ENCODE results near the gene MX1.

The MX1 gene

GRCh38 chr21:41497008-41497407, 71.0 kb downstream of the MX1 start:
- Mint-ChIP-seq H3K36me3 (ENCODE audit: low read depth) (no peaks in the 10 kb centered on the region), H3K9me3 (no peaks in the 10 kb centered on the region), H3K27ac (no peak overlapping the region), H3K27me3 (peaks cover 11% of the 10 kb centered on the region), H3K4me1 (no peaks in the 10 kb centered on the region), H3K4me3 (no peak overlapping the region)
- DNase-seq (no peak), ATAC-seq (no peak)

GRCh38 chr21:41497788-41498187, 71.7 kb downstream of the MX1 start:
- Mint-ChIP-seq H3K27me3 (peaks cover 11% of the 10 kb centered on the region), H3K27ac (no peak overlapping the region), H3K36me3 (ENCODE audit: low read depth) (no peaks in the 10 kb centered on the region), H3K4me3 (no peak overlapping the region), H3K9me3 (no peaks in the 10 kb centered on the region), H3K4me1 (no peaks in the 10 kb centered on the region)
- ATAC-seq (no peak), DNase-seq (no peak)

GRCh38 chr21:41499920-41500319, 73.9 kb downstream of the MX1 start:
- Mint-ChIP-seq H3K27ac (no peak overlapping the region), H3K4me1 (no peaks in the 10 kb centered on the region), H3K9me3 (no peaks in the 10 kb centered on the region), H3K36me3 (ENCODE audit: low read depth) (no peaks in the 10 kb centered on the region), H3K27me3 (peaks cover 13% of the 10 kb centered on the region), H3K4me3 (no peak overlapping the region)
- no peak for DNase-seq
- ATAC-seq, result no peak

DNA sequence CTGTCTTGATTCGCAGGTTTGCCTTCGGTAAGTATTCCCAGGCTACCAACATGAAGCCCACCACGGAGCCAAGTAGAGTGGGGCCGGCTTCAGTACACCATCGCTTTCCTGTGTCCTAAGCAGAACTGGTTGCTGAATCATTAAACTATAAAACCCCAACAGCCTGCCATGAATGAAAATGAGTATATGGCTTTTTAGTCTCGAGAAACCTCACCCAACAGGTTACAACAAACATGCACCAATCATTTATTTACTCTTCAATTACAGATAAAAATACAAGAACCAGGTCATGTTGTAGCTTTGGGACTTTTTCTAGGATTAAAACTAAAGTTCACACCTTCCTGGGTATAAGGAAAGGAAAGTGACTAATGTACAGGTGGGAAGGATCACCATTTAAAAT, 74.3 kb downstream of the MX1 start:
- Mint-ChIP-seq H3K27me3 (peaks cover 13% of the 10 kb centered on the region), H3K27ac (no peak overlapping the region), H3K4me3 (no peak overlapping the region), H3K36me3 (ENCODE audit: low read depth) (no peaks in the 10 kb centered on the region), H3K9me3 (no peaks in the 10 kb centered on the region), H3K4me1 (no peaks in the 10 kb centered on the region)
- DNase-seq (no peak), ATAC-seq (no peak)

DNA sequence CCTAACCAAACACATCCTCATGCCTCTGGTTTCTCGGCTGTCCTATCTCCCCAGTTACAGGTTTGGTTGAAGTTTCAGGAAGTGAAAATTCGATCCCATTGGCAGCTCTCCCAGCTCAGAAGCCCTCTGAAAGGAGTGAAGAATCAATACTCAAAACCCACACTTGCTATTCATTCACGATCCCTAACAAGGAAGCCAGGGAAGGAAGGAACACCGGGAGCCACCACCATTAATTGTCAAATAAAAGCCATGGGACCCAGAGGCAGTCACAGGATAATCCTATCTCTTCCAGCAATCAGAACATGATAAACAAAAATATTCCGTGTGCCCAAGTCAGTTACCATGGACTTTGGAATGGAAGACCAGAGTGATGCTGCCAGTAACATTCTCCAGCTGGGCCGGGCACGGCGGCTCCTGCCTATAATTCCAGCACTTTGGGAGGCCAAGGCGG, 74.9 kb downstream of the MX1 start:
- DNase-seq (no peak), ATAC-seq (no peak)
- no peaks in the 10 kb centered on the region for H3K36me3 Mint-ChIP-seq (ENCODE audit: low read depth)
- H3K27ac Mint-ChIP-seq, result no peak overlapping the region
- peaks cover 17% of the 10 kb centered on the region for H3K27me3 Mint-ChIP-seq
- no peaks in the 10 kb centered on the region for H3K4me1 Mint-ChIP-seq
- H3K4me3 Mint-ChIP-seq, result no peak overlapping the region
- no peaks in the 10 kb centered on the region for H3K9me3 Mint-ChIP-seq

- Mint-ChIP-seq H3K4me3 (no peak overlapping the region), H3K27me3 (peaks cover 25% of the 10 kb centered on the region), H3K9me3 (no peaks in the 10 kb centered on the region), H3K36me3 (ENCODE audit: low read depth) (no peaks in the 10 kb centered on the region), H3K4me1 (no peaks in the 10 kb centered on the region), H3K27ac (no peak overlapping the region)
- no peak for DNase-seq
- ATAC-seq, result no peak
These were observed 75.9 kb downstream of the MX1 start for GRCh38 chr21:41501919-41502318.

DNA sequence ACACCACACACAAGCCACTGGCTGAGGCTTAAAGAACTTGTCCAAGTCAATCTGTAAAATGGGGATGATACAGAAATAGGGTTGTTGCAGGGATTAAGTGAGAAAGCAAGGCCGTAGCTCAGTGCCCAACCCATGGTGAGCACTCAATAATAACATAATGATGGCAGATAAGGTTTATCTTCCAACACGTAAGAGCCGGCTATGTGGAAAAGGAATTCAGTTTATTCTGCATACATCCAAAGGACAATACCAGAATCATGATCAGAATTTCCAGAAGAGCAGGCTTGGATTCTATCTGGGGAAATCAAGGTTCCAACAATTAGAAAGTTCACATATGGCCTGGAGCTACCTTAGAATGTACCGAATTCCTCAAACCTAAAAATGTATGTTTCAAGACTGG, 77.3 kb downstream of the MX1 start:
- no peaks in the 10 kb centered on the region for H3K4me1 Mint-ChIP-seq
- H3K4me3 Mint-ChIP-seq, result no peak overlapping the region
- H3K36me3 Mint-ChIP-seq (ENCODE audit: low read depth), result no peaks in the 10 kb centered on the region
- no peaks in the 10 kb centered on the region for H3K9me3 Mint-ChIP-seq
- no peak overlapping the region for H3K27ac Mint-ChIP-seq
- ATAC-seq (no peak), DNase-seq (no peak)
- peaks cover 29% of the 10 kb centered on the region for H3K27me3 Mint-ChIP-seq

- Mint-ChIP-seq H3K9me3 (no peaks in the 10 kb centered on the region), H3K27ac (no peak overlapping the region), H3K4me1 (peaks cover under 1% of the 10 kb centered on the region), H3K36me3 (ENCODE audit: low read depth) (no peaks in the 10 kb centered on the region), H3K4me3 (no peak overlapping the region), H3K27me3 (peaks cover 34% of the 10 kb centered on the region)
- DNase-seq (no peak), ATAC-seq (no peak)
These were observed 78.0 kb downstream of the MX1 start for GRCh38 chr21:41504030-41504429.

DNA sequence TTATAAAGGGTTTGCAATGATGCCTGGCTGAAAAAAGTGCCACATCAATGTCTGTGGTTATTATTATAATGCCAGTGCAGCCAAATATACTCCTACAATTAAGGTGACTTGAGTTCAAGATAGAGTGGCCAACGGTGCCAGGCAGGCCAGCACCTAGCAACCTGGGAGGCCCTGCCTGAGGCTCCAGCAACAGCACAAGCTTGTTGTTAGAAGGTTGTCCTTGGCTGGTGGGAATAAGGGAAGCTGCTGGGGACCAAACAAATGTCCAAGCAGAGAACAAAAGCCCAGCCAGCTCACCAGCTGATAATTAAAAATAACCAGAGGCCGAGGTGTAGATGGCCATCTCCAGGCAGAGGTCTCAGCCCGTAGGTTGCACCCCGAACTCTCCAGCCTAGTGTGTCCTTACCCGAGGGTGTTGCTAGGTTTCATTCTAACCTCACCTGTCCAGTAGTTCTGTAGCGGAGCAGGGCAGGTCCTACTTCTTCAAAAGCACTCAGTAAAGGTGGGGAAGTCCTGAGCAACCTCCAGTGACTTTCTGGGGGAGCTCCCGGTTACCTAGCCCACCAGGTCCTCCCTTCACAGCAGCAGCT, 80.1 kb downstream of the MX1 start:
- Mint-ChIP-seq H3K4me3 (no peak overlapping the region), H3K36me3 (ENCODE audit: low read depth) (no peaks in the 10 kb centered on the region), H3K4me1 (peaks cover 2% of the 10 kb centered on the region)

GRCh38 chr21:41506611-41507520, 80.8 kb downstream of the MX1 start:
- no peaks in the 10 kb centered on the region for H3K9me3 Mint-ChIP-seq
- no peak for DNase-seq
- ATAC-seq, result no peak
- H3K27ac Mint-ChIP-seq, result no peak overlapping the region
- H3K36me3 Mint-ChIP-seq (ENCODE audit: low read depth), result no peaks in the 10 kb centered on the region
- peaks cover 2% of the 10 kb centered on the region for H3K4me1 Mint-ChIP-seq
- H3K27me3 Mint-ChIP-seq, result peaks cover 39% of the 10 kb centered on the region
- no peak overlapping the region for H3K4me3 Mint-ChIP-seq

More for the DNA sequence above, 80.1 kb downstream of the MX1 start:
- Mint-ChIP-seq H3K27me3 (peaks cover 39% of the 10 kb centered on the region), H3K9me3 (no peaks in the 10 kb centered on the region), H3K27ac (no peak overlapping the region)
- no peak for DNase-seq
- ATAC-seq, result no peak

GRCh38 chr21:41507521-41508414, 81.7 kb downstream of the MX1 start, which contains the start of gene TMPRSS2:
Gene TMPRSS2 (minus strand): TSS chr21:41508158. CDS start chr21:41498133, 10,025 bp downstream.
- H3K27ac Mint-ChIP-seq, result no peak within 1 kb of the TSS
- H3K9me3 Mint-ChIP-seq, result no peaks in the 10 kb centered on the region
- H3K36me3 Mint-ChIP-seq (ENCODE audit: low read depth), result no peaks in the 10 kb centered on the region
- peaks cover 2% of the 10 kb centered on the region for H3K4me1 Mint-ChIP-seq
- no peak for ATAC-seq
- peaks cover 39% of the 10 kb centered on the region for H3K27me3 Mint-ChIP-seq
- no peak within 1 kb of the TSS for H3K4me3 Mint-ChIP-seq
- DNase-seq, result no peak

GRCh38 chr21:41508415-41509144, 82.5 kb downstream of the MX1 start:
- Mint-ChIP-seq H3K4me3 (no peak overlapping the region), H3K27me3 (peaks cover 42% of the 10 kb centered on the region), H3K27ac (no peak overlapping the region), H3K9me3 (no peaks in the 10 kb centered on the region), H3K4me1 (peaks cover 2% of the 10 kb centered on the region), H3K36me3 (ENCODE audit: low read depth) (no peaks in the 10 kb centered on the region)
- ATAC-seq (no peak), DNase-seq (no peak)

Data from activated naive CD8-positive, alpha-beta T cell treated with anti-CD3 and anti-CD28 coated beads, Interleukin-2, amount 50 U/mL, for 24 hours (primary cell).